ENCODE results near the gene JAZF1.

The JAZF1 gene

DNA sequence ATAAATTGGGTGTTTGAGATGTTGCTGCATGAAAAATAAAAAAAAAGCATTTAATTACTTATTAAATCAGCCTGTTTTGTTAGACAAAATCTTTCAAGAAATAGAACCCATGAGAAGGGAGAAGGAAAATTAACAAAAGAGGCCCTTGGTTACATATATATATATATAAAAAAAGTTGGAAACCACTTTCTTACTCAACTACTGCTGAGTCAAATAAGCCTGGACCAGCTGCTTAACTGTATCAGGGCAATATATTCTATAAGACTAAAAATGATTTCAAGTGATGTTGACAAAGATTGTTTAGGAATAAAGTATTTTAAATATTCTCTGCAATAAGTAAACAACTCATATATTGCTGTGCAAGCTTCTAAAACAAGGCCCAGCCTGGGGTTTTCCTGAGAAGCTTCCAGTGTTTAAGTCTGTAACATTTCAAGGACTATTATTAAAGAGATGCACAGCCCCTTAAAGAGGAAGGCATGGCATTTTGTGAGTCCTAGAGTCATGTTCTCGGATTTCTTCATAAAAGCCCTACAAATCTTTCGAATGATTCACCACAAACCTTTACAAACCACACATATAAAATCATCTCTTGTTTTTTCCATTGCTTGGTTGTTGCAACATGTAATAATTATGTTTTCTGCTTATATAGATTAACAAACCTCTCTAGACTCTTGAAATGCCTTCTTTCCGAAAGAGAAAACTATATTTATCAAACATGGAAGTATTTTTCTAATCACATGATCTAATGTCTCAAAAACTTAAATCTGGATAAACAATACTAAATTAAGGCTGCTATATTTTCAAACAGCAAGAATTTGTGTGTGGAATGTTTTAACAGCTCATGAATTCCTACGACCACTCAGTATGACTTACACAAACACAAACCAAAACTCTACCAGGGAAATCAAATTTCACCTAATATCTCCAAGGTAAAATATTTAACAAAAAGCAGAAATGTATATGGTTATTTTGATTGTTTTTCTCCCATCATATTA, 14.3 kb downstream of the JAZF1 start:
- DNase-seq (ENCODE audit: low spot score), result no peak

GRCh38 chr7:28165261-28165660, 15.3 kb downstream of the JAZF1 start:
- DNase-seq (ENCODE audit: low spot score), result no peak

DNA sequence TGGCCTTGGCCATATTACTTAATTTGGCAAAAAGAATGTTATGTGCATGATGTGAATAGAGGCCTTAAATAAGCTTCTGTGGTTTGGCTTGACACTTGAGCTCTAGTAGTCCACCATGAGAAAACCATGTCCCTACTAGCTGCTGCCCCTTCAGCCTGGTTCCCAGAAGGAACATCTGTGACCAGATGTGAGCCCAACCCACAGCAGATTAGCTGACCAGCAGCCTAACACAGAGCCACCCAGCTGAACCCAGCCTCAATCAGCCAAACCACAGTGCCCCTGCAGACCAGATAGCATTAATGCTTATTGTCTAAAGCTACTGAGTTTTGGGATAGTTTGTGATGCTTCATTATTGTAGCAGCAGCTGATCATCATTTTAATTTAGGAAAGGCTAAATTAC, 16.6 kb downstream of the JAZF1 start:
- no peak for DNase-seq (ENCODE audit: low spot score)

GRCh38 chr7:28161331-28161730, 19.3 kb downstream of the JAZF1 start:
- no peak for DNase-seq (ENCODE audit: low spot score)

DNA sequence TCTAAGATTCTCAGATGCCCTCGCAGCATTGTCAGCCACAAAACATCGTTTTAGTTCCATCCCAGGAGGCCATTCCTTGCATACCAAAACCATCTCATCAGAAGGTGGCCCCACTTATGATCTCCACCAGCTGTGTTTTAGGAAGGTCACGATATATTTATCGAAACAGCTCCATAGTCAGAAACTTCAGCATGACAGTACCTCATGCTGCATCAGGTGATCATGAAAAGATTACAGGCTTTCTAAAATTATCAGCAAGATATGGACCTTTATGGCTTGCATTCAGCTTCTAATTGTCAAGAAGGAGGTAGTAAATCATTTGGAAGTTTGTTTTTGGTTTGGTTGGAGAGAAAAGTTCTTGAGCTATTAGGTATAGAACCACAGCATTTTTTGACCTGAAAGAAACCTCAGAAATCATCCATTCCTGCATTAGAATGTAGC, 20.0 kb downstream of the JAZF1 start:
- no peak for DNase-seq (ENCODE audit: low spot score)

DNA sequence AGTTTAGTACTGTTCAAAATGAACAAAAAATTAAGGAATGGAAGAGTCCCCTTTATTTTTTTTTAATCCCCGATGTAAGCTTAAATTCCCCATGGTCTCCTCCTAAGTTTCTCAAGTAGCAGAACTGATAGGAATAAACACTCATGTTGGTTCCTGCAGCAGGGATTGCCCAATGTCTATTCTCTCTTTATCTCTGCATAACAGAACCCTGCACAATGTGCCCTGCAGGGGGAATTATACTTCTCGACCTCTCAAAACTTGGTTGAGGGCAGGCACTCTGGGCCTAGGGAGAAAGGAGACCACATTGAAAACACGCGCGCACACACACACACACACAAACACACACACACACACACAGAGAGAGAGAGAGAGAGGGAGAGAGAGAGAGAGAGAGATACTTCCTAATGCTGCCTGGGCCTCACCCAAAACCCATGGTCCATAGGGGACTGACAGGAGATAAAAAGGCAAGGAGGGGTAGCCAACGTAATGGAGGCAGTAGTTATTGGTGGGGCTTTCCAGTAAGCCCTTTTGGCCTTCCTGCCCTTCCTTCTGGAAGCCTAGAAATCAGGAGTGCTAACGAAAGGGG, 22.7 kb downstream of the JAZF1 start:
- no peak for DNase-seq (ENCODE audit: low spot score)

DNA sequence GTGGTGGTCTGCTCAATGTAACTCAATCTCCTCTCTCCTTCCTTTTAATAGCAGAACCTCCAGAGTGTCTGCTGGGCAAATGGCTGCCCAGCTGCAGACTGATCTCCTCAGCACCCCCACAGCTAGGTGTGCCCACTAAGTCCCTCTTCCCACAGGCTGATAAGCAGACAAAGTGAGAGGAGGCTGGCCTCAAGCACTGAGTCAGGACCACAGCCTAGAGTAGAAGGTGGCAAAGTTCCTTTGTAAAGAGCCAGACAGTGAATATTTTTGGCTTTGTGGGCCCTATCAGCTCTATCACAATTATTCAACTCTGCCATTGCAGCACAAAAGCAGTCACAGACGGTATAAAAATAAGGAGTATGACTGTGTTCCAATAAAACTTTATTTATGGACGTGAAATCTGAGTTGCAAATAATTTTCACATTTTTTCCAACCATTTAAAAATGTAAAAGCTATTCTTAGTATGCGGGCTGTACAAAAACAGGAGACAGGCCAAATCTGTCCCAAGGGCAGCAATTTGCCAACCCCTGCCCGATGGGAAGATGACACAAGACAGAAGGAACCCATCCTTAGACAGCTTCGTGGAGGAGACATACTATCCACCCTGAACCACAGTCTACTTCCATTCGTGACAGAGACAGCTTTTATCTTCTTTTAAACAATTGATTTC, 23.4 kb downstream of the JAZF1 start:
- no peak for DNase-seq (ENCODE audit: low spot score)

- DNase-seq (ENCODE audit: low spot score), result no peak
Measured at GRCh38 chr7:28156401-28156800, 24.2 kb downstream of the JAZF1 start.

- no peak for DNase-seq (ENCODE audit: low spot score)
Measured at GRCh38 chr7:28155964-28156363, 24.6 kb downstream of the JAZF1 start.

GRCh38 chr7:28155019-28155660, 25.5 kb downstream of the JAZF1 start:
- no peak for DNase-seq (ENCODE audit: low spot score)

DNA sequence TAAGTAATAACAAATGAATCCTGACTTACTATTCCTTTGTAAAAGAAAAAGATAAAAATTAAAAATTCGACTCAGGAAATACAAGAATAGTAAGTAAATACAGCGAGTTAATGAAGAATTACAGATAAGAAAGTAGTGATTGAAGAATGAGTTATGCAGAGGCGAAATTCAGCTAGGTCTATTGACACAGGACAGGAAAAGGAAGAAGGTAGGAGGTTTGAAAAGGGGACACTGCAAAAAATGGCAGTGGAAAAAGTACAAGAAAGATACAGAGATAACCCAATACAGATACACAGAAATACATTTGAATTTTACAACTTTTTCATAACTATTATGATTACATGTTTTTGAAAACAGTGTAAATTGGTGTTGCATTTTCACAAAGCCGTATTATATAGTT, 28.0 kb downstream of the JAZF1 start:
- DNase-seq (ENCODE audit: low spot score), result no peak

DNA sequence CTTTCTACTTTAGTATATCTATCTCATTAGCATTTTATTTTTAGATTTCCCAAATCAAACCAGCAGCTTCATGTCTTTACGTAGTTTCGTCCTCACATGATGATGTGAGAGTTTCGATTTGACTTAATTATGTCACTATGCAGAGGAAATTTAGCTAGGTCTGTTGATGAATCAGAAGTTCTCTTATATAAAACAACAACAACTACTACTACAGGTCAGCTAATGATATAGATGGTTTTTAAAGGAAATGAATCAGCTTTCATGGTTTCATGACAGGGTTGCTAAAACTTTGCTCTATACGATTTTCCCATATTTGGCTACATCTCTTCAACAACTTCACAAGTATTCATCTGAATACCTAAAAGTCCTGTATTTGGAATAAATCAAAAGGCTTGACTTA, 28.6 kb downstream of the JAZF1 start:
- DNase-seq (ENCODE audit: low spot score), result peak; percentile 6

- DNase-seq (ENCODE audit: low spot score), result no peak
Measured at GRCh38 chr7:28149291-28150101, 31.1 kb downstream of the JAZF1 start.

DNA sequence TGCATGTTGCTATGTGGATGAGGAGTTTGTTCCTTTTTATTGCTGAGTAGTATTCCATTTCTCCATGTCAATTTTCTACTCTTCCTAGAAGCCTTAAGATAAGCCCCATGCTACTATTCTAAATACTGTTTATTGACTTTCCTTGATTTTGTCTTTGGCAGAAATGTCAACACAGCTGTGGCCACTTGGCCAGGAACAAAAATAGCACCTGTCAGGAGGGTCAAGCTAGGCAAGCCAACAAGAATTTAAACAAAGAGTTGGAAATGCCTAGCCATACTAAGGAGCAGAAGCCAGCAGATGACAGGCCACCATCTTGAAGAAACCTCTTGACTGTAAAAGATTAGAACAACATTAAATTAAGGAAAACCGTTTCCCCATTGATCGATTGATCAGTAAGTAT, 34.7 kb downstream of the JAZF1 start:
- DNase-seq (ENCODE audit: low spot score), result no peak

DNA sequence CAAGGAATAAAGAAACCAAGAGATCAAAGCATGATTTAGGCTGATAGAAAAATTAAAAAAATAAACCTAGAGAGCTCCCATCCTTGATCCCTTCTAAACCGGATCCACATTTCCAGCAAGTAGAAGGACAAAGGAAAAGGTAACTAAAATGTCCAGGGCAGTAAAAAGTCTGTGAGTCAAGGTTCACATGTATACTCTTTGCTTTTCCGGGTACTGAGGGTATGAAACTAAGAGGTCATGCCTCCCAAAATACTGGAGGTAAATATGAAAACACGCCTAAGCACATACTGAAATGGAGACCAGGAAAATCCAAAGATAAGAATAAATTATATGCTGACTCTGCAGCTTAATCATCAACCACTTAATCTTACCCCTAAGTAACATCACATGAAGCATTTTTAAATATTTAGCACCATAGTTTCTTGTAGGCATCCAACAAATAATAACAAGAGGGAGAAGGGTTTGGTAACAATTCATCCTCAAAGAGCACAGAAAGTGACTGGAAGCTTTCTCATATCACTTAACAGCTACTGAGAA, 35.4 kb downstream of the JAZF1 start:
- no peak for DNase-seq (ENCODE audit: low spot score)

DNA sequence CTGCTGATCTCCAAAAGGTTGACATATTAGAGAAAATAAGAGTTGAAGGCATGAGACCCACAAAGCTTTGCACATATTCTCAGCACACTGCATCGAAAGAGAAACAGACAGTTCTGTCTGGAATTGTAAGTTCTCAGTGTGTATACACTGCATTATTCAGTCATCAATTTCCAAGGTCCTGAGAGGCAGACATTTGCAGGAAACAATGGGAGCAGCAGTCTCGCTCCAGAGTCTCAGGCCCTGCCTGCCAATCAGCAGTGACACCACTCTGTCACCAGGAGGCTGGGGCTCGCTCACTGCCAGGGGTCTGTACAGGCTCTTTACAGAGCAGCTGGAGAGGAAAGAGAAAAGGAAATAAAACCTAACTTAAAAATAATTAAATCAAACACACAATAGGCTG, 36.3 kb downstream of the JAZF1 start:
- no peak for DNase-seq (ENCODE audit: low spot score)

DNA sequence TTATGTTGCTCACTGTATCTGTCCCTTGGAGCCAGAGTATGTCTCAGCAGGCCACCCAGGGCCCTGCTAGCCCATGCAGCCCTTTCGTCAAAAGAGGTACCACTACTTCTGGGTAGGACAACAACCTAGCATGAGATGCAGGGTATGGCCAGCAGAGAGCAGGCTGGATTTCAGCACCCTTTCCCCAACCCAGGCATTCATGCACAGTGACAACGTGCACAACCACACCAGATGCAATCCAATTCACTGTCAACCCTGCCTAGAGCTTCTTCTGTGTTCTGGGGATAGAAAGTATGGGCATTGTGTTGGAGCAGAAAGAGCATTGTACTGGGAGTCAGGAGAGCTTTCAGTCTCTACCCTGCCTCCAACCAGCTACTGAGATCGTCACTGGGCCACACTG, 37.9 kb downstream of the JAZF1 start:
- no peak for DNase-seq (ENCODE audit: low spot score)

DNA sequence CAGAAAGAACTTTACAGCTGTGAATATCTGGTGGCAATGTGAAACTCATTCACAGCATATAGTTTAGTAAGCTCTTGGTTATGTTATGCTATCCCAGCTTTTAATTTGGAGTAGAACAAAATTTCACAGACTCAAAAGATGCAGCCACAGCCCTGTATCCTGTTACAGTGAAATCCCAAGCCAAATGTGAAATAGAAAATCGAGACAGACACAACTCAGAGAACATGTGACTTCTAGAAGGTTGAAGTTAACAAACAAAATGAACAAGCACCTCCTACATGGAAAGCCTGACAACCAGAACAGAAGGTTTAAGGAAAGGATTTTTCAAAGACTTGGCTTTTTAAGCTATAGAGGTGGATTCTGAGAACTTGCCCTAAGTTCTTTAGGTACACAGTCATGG, 39.6 kb downstream of the JAZF1 start:
- no peak for DNase-seq (ENCODE audit: low spot score)

- no peak for DNase-seq (ENCODE audit: low spot score)
Measured at GRCh38 chr7:28138837-28139236, 41.8 kb downstream of the JAZF1 start.

- DNase-seq (ENCODE audit: low spot score), result no peak
Measured at GRCh38 chr7:28137463-28137862, 43.1 kb downstream of the JAZF1 start.

- no peak for DNase-seq (ENCODE audit: low spot score)
Measured at GRCh38 chr7:28136885-28137284, 43.7 kb downstream of the JAZF1 start.

Data from RKO (cell line).